Head of caudate nucleus (tissue), 42 donors: ENCODE results near the gene KIF15.

Experiments
- DNase-seq, 42 donors: peaks; one replicate each; pipeline versions ENCODE4 v3.0.0 to v3.0.0-alpha.2; 2020 to 2021; ENCODE audit warnings: mixed read lengths in 7 of 42
- intact Hi-C: fragments of 100-400 bp; cut with DNase I; formaldehyde crosslinking; loops from one replicate; pipeline ENCODE4 v1.15.0; 2022

Gene KIF15

DNA sequence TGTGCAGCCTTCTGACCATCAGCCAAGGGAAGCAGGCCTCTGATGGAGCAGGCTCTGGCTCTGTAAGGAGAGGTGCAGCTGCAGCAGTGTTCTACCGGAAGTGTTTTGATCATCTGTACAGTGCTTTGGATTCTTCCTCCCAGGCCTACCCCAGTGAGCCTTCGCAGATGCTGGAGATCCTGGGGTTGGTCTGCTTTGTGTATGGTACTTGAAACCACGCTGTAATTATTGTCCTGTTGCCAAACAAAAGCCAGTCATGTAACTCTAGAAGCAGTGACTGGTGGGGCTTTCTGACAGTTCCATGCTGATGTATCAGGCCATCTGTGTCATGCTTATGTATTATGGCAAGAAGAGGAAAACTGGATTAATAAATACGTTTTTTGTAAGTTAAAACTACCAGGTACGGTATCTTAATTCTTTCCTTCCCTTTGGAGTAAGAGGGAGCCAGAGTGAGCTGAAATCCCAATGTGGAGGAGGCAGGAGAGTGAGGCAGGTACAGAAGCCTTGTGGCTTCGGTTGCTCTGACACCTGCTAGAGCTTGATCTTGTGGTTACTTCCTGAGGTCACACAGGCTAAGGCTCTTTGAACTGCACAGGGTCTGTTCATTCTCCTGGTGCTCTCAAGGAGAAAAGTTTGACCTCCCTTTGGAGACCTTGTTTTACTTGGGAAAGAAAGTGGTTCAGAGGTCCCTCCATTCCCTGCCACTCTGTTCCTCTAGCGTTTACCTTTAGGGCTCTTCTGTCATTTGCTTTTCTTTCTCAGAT lies 103.9 kb downstream of the KIF15 start:
- intact Hi-C loops, result no loop called here

DNA sequence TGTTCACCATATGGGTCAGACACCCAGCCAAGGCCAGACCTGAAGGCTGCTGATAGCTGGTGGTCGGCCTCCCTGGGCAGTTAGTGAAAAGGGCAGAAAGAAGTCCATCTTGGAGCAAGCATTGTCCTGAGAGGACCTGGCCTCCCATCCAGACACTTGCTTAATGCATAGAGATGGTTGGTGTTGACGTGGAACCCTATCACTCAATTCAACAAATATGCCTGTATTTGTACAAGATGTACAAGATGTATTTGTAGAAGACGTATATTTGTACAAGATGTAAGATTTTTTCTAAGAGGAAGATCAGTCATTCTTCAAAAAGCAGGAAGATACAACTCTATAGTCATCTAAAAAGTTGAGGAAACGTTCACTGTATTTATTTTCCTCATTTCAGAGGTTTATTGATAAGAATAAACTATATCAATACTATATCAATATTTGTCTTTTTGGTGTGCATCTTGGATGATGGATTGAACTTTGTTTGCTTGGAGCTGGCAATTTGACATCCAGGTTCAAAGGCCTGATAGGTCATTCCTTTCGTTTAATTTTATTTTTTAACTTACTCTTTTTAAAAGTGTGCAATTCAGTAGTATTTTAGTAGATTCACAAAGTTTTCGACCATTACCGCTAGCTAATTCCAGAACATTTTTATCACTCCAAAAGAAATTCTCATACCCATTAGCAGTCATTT lies 106.0 kb downstream of the KIF15 start:
- intact Hi-C loops, result no loop called here
- no peak for DNase-seq

More for the DNA sequence above, 103.9 kb downstream of the KIF15 start:
- no peak for DNase-seq

DNA sequence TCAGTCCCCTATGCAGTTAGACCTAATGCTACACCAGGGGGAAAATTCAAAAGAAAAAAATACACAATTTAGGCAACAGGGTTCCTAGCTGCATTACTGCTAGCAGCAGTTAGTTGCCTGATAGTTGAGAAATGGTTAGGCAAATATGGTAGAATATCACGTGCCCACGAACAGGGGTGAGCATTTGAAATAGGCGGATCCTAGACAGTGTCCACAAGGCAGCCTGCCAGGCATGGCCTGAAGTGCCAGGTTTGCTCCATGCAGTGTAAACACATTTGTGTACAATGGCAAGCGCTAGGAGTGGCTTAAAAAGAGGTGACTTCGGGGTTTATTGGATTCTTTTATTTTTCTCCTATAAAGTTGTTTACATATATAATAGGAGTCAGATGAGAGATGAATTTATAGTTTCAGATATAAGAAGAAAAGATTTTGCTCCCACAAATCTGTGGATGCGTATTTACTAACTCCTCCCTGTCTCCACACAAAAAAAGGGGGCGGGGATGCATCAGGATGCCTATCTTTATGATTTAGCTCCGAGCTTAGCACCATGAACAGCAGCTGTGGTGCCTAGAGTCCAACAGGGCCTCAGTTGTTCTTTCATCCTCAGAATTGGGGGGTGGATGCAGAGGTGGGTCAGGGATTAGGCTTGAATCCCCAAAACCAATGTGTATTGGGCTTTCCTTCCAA lies 108.9 kb downstream of the KIF15 start:
- intact Hi-C loops, result no loop called here
- DNase-seq, result no peak

DNA sequence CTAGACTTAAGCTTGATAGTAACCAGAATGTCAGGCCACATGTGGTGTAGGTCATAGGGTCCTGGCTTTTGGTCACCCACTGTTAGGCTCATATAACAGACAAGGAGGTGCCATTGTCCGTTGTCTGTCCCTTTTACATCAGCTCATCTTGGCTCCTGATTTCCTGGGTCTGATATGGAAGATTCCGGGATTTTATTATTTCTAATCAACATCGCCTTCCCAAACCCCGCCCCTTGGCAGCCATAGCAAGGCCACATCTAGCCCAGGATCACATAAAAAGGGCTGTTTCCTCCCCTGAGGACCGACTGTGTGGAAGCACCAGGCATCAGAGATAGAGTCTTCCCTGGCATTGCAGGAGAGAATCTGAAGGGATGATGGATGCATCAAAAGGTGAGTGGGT lies 112.7 kb downstream of the KIF15 start, which contains the start of gene TGM4:
TSS of gene TGM4 (plus strand) at position 301 of the 400 bp plus-strand sequence. CDS start at position 372, 71 bp downstream.
- intact Hi-C loops, result no loop called here
- no peak for DNase-seq

DNA sequence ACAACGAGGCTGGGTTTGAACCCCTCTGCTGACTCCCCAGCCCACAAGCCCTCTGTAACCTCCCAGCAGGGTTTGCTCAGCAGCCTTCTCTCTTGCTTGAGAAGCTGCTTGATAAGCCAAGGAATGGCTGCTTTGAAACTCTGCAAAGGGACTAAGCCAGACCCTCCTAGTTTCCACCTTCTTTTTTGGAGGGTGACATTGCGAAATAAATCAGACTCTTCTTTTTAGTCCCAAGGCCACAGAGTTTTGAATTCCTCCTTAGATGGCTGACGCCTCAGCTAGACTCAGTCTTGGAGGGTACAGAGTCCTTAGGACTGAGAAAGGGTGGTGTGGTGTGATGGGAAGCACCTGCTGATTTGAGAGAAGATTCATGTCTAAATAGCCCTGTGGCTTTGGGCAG lies 114.0 kb downstream of the KIF15 start:
- no peak for DNase-seq
- intact Hi-C loops, result no loop called here

DNA sequence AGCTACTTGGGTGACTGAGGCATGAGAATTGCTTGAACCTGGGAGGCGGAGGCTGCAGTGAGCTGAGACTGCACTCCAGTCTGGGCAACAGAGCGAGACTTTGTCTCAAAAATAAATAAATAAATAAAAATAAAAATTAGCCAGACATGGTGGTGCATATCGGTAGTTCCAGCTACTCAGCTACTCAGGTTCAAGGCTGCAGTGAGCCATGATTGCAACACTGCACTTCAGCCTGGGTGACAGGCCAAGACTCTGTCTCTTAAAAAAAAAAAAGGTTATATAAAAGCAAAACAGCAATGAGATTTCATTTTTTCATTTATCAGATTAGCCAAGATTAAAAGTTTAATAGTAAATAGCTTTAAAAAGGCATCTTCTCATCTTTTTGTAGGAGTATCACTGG lies 115.7 kb downstream of the KIF15 start:
- intact Hi-C loops, result no loop called here
- DNase-seq, result no peak

DNA sequence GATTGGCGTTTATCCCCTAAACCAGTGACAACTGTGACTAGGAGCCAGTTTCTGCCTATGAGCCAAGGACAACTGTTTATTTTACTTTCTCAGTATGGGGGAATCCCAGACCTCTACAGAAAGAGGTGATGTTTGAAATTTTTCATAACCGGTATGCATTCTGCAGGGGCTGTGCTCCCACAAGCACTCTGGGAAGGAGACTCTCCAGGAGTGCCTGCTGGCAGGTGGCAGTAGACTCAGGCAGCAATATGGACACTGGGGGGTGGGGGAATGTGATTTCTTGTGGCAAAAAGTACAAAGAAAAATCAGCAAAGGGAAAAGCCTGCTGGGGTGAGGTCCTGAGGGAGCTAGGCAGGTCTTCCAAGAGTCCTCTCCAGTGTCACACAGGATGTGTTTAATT lies 118.7 kb downstream of the KIF15 start:
- intact Hi-C loops, result no loop called here
- no peak for DNase-seq

DNA sequence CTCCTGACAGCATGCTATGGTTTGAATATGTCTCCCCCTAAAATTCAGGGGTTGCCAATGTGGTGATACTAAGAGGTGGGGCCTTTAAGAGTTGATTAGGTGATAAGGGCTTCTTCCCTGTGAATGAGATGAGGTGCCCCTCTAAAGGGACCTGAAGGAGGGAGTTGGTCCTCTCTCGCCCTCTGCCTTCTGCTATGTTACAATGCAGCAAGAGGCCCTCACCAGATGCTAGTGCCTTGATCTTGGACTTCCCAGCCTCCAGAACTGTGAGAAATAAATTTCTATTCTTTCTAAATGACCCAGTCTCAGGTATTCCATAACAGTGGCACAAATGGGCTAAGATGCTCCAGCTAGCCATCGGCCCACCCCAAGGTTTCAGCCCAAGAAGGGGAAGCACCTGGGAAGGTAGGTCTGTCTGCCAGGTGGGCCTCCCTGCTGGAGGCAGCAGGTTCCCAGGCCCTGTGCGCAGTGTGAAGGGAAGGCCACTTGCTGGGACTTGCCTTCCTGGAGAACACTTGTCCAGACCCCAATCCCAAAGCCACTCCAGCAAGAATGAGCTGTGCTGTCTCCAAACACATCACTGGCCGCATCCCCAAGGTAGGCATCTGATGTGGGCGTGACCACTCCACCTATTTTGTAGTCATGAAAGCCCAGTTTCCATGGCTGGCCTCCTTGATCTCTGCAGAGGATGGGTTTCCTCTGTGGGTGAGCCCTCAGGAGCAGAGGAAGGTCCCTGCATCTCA lies 121.8 kb downstream of the KIF15 start:
- no peak for DNase-seq
- intact Hi-C loops, result no loop called here

DNA sequence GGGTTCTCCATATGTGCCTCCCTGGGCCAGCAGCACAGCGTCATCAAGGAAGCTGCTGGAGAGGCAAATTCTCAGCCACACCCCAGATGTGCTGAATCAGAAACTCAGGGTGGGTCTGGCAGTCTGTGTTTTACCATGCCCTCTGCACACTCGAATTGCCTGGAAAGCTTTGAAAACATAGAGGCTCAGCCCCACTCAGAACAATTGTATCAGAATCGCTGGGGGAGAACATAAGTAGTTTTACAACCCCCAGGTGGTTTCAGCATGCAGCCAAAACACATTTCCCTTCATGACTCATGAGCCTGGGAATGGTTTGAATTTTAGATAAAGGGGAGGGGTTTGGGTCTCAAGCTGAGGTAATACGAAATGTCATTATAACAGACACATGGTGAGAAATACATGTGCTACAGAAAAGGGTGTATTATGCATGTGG lies 122.4 kb downstream of the KIF15 start:
- intact Hi-C loops, result no loop called here
- DNase-seq, result no peak

DNA sequence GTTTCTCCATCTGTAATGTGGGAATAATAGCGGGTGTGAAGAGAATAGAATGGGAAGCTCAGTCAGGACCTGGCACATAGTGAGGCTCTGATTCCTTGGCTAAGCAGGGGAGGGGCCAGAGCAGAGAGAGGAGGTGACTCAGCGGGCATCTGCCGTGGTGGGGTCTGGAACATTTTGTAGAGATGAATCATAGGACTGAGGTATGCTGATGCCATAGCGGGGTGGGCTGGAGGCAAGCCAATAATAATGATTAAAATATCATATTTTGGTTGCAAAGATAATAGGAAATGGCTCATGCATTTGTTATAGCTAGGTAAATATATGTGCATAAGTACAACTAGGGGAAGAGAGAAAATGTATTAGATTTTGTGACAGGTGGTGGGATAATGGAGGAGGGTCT lies 124.0 kb downstream of the KIF15 start:
- intact Hi-C loops, result no loop called here
- DNase-seq, result no peak

DNA sequence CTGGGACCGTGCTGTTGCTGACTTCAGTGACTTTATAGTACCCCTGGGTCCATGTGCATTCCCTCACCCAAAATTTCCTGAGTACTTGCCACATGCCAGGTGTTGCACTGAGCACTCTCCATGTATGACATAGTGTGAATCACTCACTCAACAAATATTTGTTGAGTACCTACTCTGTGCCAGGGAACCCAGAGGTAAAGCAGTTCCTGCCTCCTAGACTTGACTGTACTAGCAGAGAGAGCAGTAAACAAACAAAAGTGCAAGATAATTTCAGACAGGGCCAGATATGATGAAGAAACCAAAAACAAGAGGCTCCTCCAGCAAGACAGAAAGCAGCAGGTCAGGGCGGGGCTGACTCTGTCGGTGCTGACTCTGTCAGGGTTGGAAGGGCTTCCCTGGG lies 125.0 kb downstream of the KIF15 start:
- intact Hi-C loops, result no loop called here
- DNase-seq, result no peak

DNA sequence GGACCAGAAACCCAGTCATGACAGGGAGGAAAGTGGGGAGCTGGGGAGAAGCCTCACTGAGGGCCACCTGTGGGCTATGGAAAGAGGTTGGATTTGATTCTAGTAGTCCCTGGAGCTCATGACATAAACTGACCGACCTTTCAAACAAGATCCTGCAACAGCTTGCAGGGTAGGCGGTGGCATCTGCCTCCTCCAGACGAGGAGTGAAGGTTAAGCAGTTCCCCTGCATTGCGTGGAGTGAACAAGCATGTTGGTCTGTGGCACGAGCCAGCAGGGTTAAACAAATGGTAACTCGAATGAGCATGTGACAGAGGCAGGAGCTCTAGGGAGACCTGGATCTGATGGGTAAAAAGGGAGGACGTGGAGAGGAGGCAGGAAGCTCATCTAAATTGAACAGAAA lies 125.5 kb downstream of the KIF15 start:
- intact Hi-C loops, result no loop called here
- no peak for DNase-seq

DNA sequence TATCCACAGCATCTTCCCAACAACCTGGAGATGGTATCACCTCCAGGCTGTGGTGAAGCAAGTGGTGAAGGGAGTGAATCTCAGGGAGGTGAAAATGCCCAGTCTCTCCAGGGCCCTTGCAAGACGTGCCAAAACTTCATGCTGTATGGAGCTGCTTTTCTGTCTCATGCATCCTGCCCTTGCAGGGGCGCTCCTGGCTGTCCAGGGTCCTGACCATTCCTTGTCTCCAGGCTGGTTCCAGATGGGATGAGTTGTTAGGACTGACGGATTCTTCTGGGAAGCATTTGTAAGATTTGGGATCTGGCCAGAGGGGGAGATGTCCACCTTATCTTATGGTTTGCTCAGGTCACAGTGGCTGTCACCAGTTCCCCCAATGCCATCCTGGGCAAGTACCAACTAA lies 128.7 kb downstream of the KIF15 start:
- intact Hi-C loops, result no loop called here
- DNase-seq, result no peak

DNA sequence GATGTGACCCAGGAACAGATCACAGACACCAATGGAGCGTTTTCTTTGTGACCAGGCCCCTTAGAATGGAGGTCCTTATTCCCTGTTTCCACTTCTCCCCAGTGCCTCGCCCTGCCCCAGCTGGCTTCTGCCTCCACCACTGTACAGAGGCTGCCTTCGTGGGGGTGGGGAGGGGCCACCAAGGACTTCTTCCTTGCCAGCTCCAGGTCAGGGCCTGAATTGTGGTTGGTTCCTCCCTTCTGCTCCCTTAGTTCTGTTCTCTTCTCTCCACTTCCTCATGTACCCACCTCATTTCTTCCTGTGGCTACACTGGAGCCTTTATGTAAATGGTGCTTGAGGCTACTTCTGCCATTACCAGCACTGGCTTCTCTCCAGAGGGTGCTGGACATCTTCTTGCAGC lies 129.3 kb downstream of the KIF15 start:
- DNase-seq, result no peak
- intact Hi-C loops, result no loop called here

DNA sequence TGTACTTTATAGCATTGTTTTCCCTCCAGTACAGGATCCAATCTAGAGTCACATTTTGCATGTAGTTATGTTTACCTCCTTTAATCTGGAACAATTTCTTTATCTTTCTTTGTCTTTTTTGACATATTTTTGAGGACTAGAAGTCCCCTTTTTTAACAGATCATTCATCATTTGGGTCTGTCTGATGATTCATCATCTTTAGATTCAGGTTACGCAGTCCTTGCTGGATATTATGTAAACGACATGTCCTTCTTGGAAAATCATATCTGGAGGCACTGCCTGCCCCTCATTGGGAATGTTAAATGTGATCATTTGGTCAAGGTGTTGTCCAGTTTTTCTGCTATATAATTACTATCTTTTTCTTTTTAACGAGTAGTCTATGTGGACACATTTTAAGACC lies 131.1 kb downstream of the KIF15 start:
- no peak for DNase-seq
- intact Hi-C loops, result no loop called here

DNA sequence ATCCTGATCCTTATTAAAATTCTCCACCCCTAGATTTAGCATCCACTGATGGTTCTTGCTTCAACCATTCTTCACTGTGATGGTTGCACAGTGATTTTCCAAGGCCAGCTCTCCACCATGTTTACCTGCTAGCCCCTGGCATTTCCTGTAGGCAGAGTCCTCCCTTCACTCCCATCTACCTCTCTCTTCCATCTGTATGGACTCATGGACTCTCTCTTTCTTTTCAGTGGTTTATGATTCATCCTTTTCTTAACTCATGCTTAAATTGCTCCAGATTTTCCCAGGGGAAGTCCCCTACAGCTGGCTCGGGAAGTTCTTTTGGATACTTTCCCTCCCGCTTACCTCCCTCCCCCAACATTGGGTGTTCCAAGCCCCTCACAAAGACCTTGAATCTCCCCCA lies 131.5 kb downstream of the KIF15 start:
- intact Hi-C loops, result no loop called here
- no peak for DNase-seq

DNA sequence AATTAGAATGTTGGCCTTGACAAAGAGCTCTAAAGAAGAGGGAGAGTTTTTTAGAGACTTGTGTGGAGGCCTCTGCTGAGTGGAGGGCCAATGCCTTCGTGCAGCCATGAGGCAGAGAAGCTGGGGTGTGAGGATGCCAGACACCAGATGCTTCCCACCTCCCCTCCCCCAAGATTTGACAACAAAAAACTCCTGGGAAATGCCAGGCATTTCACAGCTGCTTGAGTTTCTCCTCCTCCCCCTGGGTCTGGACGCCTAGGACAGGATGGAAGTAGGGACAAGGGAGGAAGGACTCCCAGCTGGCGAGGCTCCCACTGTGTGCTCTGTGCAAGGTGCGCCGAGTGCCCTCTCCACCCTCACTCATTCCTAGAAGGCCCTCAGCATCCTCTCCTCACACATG lies 132.9 kb downstream of the KIF15 start:
- no peak for DNase-seq
- intact Hi-C loops, result no loop called here

DNA sequence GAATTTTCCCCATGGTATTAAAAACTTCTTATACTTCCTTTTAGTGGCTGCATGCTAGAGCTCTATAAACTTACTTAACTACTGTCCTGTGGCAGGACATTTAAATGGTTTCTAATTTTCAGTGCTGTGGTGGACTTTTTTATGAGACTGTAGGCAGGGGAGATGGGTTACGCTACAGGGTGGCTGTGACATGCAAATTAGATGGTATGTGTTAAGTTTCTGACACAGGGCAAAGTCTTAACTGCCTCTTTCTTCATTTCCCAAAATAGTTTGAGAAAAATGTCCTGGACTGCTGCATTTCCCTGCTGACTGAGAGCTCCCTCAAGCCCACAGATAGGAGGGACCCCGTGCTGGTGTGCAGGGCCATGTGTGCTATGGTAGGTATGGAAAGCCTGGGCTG lies 134.8 kb downstream of the KIF15 start:
- intact Hi-C loops, result no loop called here
- no peak for DNase-seq

DNA sequence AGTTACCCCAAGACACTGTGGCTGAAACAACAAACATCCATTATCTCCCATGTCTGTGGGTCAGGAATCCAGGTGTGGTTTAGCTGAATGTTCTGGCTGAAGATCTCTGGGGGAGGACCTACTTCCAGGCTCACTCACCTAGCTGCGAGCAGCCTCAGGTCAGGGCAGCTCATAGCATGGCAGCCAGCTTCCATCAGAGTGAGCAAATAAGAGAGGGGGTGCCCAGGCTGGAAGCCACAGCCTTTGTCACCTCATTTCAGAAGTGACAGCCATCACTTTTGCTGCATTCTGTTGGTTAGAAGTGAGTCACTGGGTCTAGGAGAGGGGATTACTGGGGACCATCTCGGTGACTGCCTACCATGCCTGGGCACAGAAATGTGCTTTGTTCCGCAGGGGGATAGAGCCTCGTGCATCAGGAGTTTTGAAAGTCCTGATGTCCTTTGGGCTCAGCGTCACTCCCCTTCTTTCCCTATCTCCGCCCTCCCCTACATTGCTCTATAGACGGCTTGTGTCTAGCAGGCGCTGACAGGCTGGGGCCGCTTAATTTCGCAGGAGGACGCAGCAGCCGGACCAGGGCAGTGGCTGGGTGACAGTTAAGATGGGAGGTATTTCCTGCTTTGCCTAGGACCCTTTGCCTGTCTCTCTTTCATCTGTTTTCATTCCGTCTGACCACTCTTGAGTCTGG lies 138.2 kb downstream of the KIF15 start:
- intact Hi-C loops, result no loop called here
- DNase-seq, result no peak
